HG03064 (cell line): ENCODE results near the gene MISP3.

Experiments used
- ATAC-seq: cut with Tn5 transposase; IDR thresholded peaks from one replicate; pipeline ENCODE4 v1.9.1; 2021; ENCODE audit warnings: low read depth; ENCODE audit not compliant: unreplicated experiment

The MISP3 gene

GRCh38 chr19:14078411-14078810 is 5.8 kb downstream of the MISP3 start:
- no peak for ATAC-seq

DNA sequence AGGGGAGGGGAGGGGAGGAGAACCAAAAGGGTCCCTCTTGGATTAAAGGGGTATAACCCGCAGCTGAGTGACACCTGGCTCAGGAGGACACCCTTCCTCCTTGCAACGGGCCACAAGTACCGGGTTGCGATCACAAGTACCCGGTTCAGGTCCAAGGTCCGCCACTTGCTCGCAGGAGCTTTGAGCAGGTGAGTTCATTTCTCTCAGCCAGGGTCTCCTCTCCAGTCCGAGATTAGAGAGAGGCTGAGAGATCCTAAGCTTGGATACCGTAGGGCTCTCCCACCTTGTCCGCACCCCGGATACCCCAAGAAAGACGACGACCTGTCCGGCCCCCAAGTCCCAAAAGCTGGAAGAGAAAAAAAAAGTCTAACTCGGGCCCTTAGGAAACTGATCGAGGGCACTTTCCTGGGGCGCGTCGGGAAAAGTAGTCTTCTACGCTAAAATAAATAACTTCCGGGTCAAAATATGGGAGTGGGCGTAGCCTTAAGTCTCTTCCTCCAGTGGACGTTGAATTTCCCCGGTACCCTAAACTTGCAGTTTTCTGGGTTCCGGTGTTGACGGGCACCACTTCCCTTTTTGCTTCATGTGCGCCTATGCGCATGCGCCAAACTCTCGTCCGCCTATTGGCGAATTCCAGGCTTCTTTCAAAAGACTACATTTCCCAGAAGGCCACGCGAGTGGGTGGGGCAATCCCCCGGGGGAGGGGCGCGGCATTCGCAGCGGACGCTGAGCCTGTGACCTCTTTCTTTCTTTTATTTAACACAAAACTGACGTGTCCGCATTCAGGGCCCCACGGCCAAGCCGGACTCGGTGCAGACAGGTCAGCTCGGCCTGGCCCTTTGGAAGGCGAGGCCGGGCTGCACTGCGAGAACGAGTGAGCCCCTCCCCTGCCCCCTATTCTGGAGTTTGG is 8.6 kb downstream of the MISP3 start:
- ATAC-seq, result peak; percentile 73

- ATAC-seq, result peak; percentile 19
These were observed 9.4 kb downstream of the MISP3 start for GRCh38 chr19:14081797-14082674.

GRCh38 chr19:14082675-14082960 is 10.0 kb downstream of the MISP3 start:
- ATAC-seq, result no peak

GRCh38 chr19:14085309-14085995 is 12.9 kb downstream of the MISP3 start, which contains the start of gene C19orf67:
C19orf67 (minus strand) TSS chr19:14085783; CDS start chr19:14085627, 156 bp downstream.
- no peak for ATAC-seq

- no peak for ATAC-seq
These were observed 13.5 kb downstream of the MISP3 start for GRCh38 chr19:14086098-14086497.

- no peak for ATAC-seq
These were observed 16.2 kb downstream of the MISP3 start for GRCh38 chr19:14088634-14089411.

DNA sequence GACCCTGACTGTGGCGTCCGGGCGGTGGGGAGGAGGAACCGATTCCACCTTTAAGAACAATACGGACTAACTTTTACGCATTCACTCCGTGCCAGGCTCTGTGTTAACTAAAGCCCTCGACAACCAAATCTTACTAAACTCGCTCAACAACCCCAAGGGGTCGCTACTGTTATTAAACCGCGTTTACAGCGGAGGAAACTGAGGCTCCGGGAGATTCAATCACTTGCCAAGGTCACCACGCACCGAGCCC is 16.8 kb downstream of the MISP3 start:
- no peak for ATAC-seq

GRCh38 chr19:14089662-14090508 is 17.3 kb downstream of the MISP3 start:
- ATAC-seq, result no peak

GRCh38 chr19:14090509-14091080 is 18.0 kb downstream of the MISP3 start, which contains the start of gene SAMD1:
SAMD1 (minus strand) TSS chr19:14090751.
- peak; percentile 25 for ATAC-seq

GRCh38 chr19:14091081-14091812 is 18.7 kb downstream of the MISP3 start:
- ATAC-seq, result peak; percentile 54

DNA sequence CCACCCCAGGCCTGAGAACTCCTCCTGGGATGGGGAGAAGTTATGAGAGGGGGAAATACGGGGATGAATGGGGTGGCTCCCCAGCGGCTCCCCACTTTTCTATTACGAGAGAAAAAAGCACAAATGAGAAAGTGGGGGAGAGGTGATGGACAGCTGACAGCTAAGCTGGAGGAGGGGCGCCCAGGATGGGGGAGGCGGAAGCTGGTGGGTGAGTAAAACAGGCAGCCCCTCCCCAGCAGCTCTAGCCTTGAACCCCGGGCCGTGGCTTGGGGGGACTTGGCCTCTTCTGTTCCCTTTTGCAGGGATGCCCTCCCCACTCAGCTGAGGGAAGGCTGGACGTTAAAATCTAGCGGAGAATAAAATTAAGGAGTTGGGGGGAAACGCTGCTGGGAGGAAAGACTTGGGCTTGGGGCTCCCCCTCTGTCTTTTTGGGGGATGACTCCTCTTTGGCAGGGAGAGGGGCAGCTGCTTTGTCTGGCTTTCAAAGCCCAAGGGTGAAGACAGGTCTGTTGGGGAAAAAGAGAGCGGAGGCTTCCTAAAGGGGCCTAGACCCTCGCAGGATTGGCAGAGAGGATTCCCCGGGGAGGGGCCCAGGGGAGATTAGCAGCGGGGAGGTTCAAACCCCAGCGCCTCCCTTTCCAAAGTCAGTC is 19.4 kb downstream of the MISP3 start:
- peak; percentile 5 for ATAC-seq

DNA sequence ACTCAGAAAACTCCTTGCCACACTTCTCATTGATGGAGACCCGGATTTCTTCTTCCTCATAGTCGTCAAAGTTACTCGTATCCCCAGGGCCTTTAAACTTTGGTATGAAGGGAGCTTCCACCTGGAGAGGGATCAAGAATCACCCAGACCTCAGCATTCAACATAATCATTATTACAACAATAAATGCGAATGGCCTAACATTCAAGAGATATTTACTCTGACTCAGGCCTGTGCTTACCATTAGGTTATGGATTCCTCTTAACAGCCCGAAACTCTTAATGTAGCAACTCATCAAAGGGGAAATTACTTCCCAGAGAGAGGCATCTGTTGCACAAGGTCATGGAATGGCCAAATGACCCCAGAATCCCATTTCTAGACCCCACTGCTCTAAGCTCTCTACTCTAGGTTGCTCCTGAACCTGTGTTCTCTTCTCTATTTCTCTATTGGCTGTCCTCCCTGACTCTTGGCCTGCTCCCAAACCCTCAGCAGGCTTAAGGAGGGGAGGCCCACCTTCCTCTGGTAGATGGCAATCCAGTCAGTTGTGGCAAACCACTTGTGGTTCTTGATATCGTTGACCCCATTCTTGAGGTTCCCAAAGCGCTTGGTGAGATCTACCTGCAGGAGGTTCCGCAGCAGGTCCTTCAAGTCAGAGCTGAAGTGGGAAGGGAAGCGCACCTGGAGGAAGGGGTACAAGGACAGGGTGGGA is 20.7 kb downstream of the MISP3 start:
- no peak for ATAC-seq

DNA sequence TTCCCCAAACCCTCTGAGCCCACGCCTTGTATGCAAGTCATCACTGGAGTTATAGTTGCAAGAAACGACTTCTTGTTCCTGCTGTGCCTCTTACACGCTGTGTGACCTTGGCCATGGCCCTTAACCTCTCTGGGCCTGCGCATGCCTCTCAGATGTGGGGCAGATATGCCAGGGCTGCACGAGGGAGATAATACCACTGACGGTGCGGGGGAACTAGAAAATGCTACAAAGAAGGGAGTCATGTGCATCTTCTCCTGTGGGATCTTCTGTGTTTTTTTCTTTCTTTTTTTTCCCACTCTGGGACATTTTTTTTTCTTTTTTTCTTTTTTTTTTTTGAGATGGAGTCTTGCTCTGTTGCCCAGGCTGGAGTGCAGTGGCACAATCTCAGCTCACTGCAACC is 22.3 kb downstream of the MISP3 start:
- no peak for ATAC-seq

- ATAC-seq, result no peak
These were observed 23.8 kb downstream of the MISP3 start for GRCh38 chr19:14096272-14096992.

- no peak for ATAC-seq
These were observed 25.1 kb downstream of the MISP3 start for GRCh38 chr19:14097532-14098151.
